Lower lobe of right lung (tissue), 2 donors: Measurements from ENCODE around the gene MYO5A. TPM values are rescaled to one million over a fixed set of nuclear protein-coding genes. Genes with fewer than 3 reads are reported as not detected.
"Not testable (repeated sequence)": the region's sequence is repeated elsewhere in the genome, so short reads cannot be mapped to it uniquely, and the experiment has no call there.

Source experiments
- ATAC-seq, 2 donors: fragments of 200-7000 bp; cut with Tn5 transposase; one replicate each; pipeline ENCODE4 v1.9.1; 2020 to 2022; ENCODE audit warnings: mild to moderate bottlenecking in 2 of 2, moderate library complexity in 2 of 2
- DNase-seq: peaks from one replicate; pipeline ENCODE4 v3.0.0-alpha.2; 2020
- H3K27ac ChIP-seq: fragments of 200-600 bp; one replicate; pipeline ENCODE4 v1.8.0; 2022
- H3K27me3 ChIP-seq: fragments of 200-600 bp; one replicate; pipeline ENCODE4 v1.8.0; 2022; ENCODE audit warnings: low read depth
- H3K36me3 ChIP-seq: fragments of 200-600 bp; one replicate; pipeline ENCODE4 v1.8.0; 2022; ENCODE audit warnings: mild to moderate bottlenecking
- H3K4me1 ChIP-seq: fragments of 200-600 bp; one replicate; pipeline ENCODE4 v1.8.0; 2022
- H3K4me3 ChIP-seq: fragments of 200-600 bp; one replicate; pipeline ENCODE4 v1.8.0; 2022; ENCODE audit warnings: mild to moderate bottlenecking
- H3K9me3 ChIP-seq: fragments of 200-600 bp; one replicate; pipeline ENCODE4 v1.8.0; 2022
- CTCF ChIP-seq: fragments of 200-600 bp; IDR thresholded peaks from one replicate; pipeline ENCODE4 v1.8.0; 2022; ENCODE audit warnings: antibody characterized with exemption, mild to moderate bottlenecking
- intact Hi-C: fragments of 100-400 bp; cut with DNase I; formaldehyde crosslinking; loops from one replicate; pipeline ENCODE4 v1.11.0; 2022
- total RNA-seq: library from RNA; stranded (reverse); fragmentation: NEBNext Ultra II Directional; extraction: Animal tissue kit (Norgen Biotek cat#: 25700); gene quantifications from one replicate; pipeline ENCODE4 v1.2.1, GENCODE V29; 2021
- donor health status: DM: no; HTN: yes; CAD: no; lungs with severe emphysema.

Gene MYO5A
- total RNA-seq, 1 donor from 2014 or later: 36.1 TPM

- no peaks in the 10 kb centered on the region for H3K9me3 ChIP-seq
- intact Hi-C loops: no loop called here
- H3K27ac ChIP-seq: no peak overlapping the region
- H3K4me1 ChIP-seq: no peaks in the 10 kb centered on the region
- no peaks in the 10 kb centered on the region for H3K36me3 ChIP-seq
- ATAC-seq (no peak), DNase-seq (no peak)
- H3K4me3 ChIP-seq: no peak overlapping the region
- no peaks in the 10 kb centered on the region for H3K27me3 ChIP-seq
- TF ChIP-seq CTCF: no peak
Measured at GRCh38 chr15:52492132-52492531, 36.5 kb downstream of the MYO5A start.

- Histone ChIP-seq H3K27me3 (no peaks in the 10 kb centered on the region), H3K4me3 (no peak overlapping the region), H3K36me3 (no peaks in the 10 kb centered on the region), H3K9me3 (no peaks in the 10 kb centered on the region), H3K27ac (no peak overlapping the region), H3K4me1 (no peaks in the 10 kb centered on the region)
- DNase-seq: no peak
- intact Hi-C loops: no loop called here
- ATAC-seq: no peak
- TF ChIP-seq CTCF: no peak
Measured at GRCh38 chr15:52491472-52491871, 37.2 kb downstream of the MYO5A start.

GRCh38 chr15:52489430-52489829 is 39.2 kb downstream of the MYO5A start:
- intact Hi-C loops, H3K27me3 ChIP-seq, H3K4me1 ChIP-seq, H3K36me3 ChIP-seq, H3K27ac ChIP-seq, ATAC-seq, DNase-seq, H3K4me3 ChIP-seq, H3K9me3 ChIP-seq: not testable (repeated sequence)

- intact Hi-C loops: no loop called here
- no peak for ATAC-seq
- no peak overlapping the region for H3K27ac ChIP-seq
- H3K4me3 ChIP-seq: no peak overlapping the region
- H3K4me1 ChIP-seq: peaks cover 10% of the 10 kb centered on the region
- H3K36me3 ChIP-seq: no peaks in the 10 kb centered on the region
- DNase-seq: no peak
- H3K27me3 ChIP-seq: no peaks in the 10 kb centered on the region
- H3K9me3 ChIP-seq: no peaks in the 10 kb centered on the region
- no peak for TF ChIP-seq CTCF
Measured at GRCh38 chr15:52488830-52489229, 39.9 kb downstream of the MYO5A start.

- H3K9me3 ChIP-seq: no peaks in the 10 kb centered on the region
- H3K4me3 ChIP-seq: no peak overlapping the region
- H3K4me1 ChIP-seq: peaks cover 33% of the 10 kb centered on the region
- ATAC-seq: no peak
- no peak for DNase-seq
- H3K27me3 ChIP-seq: no peaks in the 10 kb centered on the region
- intact Hi-C loops: no loop called here
- no peaks in the 10 kb centered on the region for H3K36me3 ChIP-seq
- no peak overlapping the region for H3K27ac ChIP-seq
- TF ChIP-seq CTCF: no peak
Measured at GRCh38 chr15:52486003-52486996, 42.4 kb downstream of the MYO5A start.

GRCh38 chr15:52485290-52485689 is 43.4 kb downstream of the MYO5A start:
- H3K9me3 ChIP-seq: no peaks in the 10 kb centered on the region
- DNase-seq (no peak), ATAC-seq (no peak)
- H3K27ac ChIP-seq: no peak overlapping the region
- no peak for TF ChIP-seq CTCF
- no peak overlapping the region for H3K4me3 ChIP-seq
- no peaks in the 10 kb centered on the region for H3K36me3 ChIP-seq
- H3K27me3 ChIP-seq: no peaks in the 10 kb centered on the region
- intact Hi-C loops: no loop called here
- H3K4me1 ChIP-seq: peaks cover 41% of the 10 kb centered on the region
